ENCODE results near the gene SCAPER. TPM values are rescaled to one million over a fixed set of nuclear protein-coding genes. Genes with fewer than 3 reads are reported as not detected.

The SCAPER gene
- total RNA-seq, 2 experiments from 2014 or later, result 31.4 to 32.7 TPM

GRCh38 chr15:76582550-76582949 lies 322.6 kb downstream of the SCAPER start:
- TF ChIP-seq, protein P1, sequence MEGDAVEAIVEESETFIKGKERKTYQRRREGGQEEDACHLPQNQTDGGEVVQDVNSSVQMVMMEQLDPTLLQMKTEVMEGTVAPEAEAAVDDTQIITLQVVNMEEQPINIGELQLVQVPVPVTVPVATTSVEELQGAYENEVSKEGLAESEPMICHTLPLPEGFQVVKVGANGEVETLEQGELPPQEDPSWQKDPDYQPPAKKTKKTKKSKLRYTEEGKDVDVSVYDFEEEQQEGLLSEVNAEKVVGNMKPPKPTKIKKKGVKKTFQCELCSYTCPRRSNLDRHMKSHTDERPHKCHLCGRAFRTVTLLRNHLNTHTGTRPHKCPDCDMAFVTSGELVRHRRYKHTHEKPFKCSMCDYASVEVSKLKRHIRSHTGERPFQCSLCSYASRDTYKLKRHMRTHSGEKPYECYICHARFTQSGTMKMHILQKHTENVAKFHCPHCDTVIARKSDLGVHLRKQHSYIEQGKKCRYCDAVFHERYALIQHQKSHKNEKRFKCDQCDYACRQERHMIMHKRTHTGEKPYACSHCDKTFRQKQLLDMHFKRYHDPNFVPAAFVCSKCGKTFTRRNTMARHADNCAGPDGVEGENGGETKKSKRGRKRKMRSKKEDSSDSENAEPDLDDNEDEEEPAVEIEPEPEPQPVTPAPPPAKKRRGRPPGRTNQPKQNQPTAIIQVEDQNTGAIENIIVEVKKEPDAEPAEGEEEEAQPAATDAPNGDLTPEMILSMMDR (IDR thresholded peaks at IDR 0.05), result no peak
- DNase-seq (no peak), ATAC-seq (no peak)
- ChIA-PET CTCF (no interaction called here), POLR2A (no interaction called here)
- Mint-ChIP-seq H3K27me3 (no peaks in the 10 kb centered on the region), H3K9me3 (peaks cover 13% of the 10 kb centered on the region), H3K36me3 (ENCODE audit: low read depth) (peaks cover 19% of the 10 kb centered on the region), H3K4me3 (no peak overlapping the region), H3K27ac (no peak overlapping the region), H3K4me1 (ENCODE audit: low read depth) (peaks cover 5% of the 10 kb centered on the region)
- intact Hi-C loops (cut with micrococcal nuclease), result no loop called here

DNA sequence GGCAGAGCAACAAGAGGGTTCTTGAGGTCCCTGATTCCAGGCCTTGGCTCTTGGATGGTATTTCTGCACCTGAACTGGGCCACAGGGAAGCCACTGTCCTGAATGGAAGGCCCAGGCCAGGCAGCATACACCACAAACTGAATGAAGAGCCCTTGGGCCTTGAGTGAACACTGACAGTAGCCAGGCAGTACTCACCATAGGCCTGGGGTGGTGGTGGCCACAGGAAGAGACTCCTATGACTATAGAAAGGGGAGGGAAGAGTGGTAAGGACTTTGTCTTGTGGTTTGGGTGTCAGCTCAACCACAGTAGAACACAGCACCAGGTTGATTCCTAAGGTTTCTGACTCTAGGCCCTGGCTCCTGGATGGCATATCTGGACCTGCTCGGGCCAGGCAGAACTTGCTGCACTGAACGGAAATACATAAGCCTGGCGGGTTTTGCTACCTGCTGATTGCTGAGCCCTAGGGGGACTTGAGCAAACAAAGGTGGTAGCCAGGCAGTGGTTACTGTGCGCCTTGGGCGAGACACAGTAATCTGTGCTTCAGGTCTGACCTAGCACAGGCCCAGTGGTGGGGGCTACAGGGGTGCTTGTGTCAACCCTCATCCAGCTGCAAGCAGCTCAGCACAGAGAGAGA lies 327.1 kb downstream of the SCAPER start:
- Mint-ChIP-seq H3K36me3 (ENCODE audit: low read depth) (peaks cover 20% of the 10 kb centered on the region), H3K4me1 (ENCODE audit: low read depth) (peaks cover 27% of the 10 kb centered on the region), H3K27me3 (no peaks in the 10 kb centered on the region), H3K9me3 (peaks cover 5% of the 10 kb centered on the region), H3K4me3 (no peak overlapping the region), H3K27ac (no peak overlapping the region)
- POLR2A ChIA-PET, result no interaction called here
- TF ChIP-seq, protein P1 (IDR thresholded peaks at IDR 0.05), result no peak
- intact Hi-C loops (cut with micrococcal nuclease), result no loop called here
- ATAC-seq, result no peak
- CTCF ChIA-PET, result no interaction called here
- no peak for DNase-seq

- H3K27ac Mint-ChIP-seq, result no peak overlapping the region
- DNase-seq (no peak), ATAC-seq (no peak)
- no peaks in the 10 kb centered on the region for H3K27me3 Mint-ChIP-seq
- H3K9me3 Mint-ChIP-seq, result no peaks in the 10 kb centered on the region
- TF ChIP-seq, protein P1 (IDR thresholded peaks at IDR 0.05), result no peak
- POLR2A ChIA-PET, result no interaction called here
- H3K4me3 Mint-ChIP-seq, result no peak overlapping the region
- peaks cover 27% of the 10 kb centered on the region for H3K4me1 Mint-ChIP-seq (ENCODE audit: low read depth)
- CTCF ChIA-PET, result no interaction called here
- peaks cover 17% of the 10 kb centered on the region for H3K36me3 Mint-ChIP-seq (ENCODE audit: low read depth)
- intact Hi-C loops (cut with micrococcal nuclease), result no loop called here
Observed at GRCh38 chr15:76576523-76577279, 328.4 kb downstream of the SCAPER start.

DNA sequence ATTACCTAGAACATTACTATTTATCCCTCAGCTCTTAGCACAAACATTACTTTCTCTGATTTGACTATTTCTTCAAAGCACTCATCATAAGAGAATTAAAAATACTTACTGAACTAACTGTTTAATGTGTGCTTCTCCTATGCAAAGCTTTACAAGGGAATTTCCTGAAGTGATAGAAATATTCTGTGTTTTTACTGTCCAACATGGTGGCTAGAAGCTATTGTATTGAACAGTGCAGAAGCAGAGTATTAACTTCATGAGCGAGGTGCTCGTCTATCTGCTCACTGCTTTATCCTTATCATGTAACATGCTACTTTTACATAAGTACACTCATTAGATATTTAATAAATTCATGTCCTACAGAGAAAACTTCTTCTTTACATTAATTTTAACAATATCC lies 329.5 kb downstream of the SCAPER start:
- Mint-ChIP-seq H3K9me3 (no peaks in the 10 kb centered on the region), H3K27ac (no peak overlapping the region), H3K36me3 (ENCODE audit: low read depth) (peaks cover 20% of the 10 kb centered on the region), H3K4me3 (no peak overlapping the region), H3K4me1 (ENCODE audit: low read depth) (peaks cover 27% of the 10 kb centered on the region), H3K27me3 (no peaks in the 10 kb centered on the region)
- DNase-seq (no peak), ATAC-seq (no peak)
- TF ChIP-seq, protein P1 (IDR thresholded peaks at IDR 0.05), result no peak
- CTCF ChIA-PET, result no interaction called here
- POLR2A ChIA-PET, result interaction anchor here (0.8 kb wide), 1 partner anchor 146 kb away, joined by 3 read pairs; no protein-coding TSS in a partner anchor
- intact Hi-C loops (cut with micrococcal nuclease), result no loop called here

GRCh38 chr15:76575274-76575673 lies 329.9 kb downstream of the SCAPER start:
- ATAC-seq, result no peak
- TF ChIP-seq, protein P1 (IDR thresholded peaks at IDR 0.05), result no peak
- ChIA-PET POLR2A (interaction anchor here (0.8 kb wide), 1 partner anchor 145 kb away, joined by 3 read pairs; no protein-coding TSS in a partner anchor), CTCF (no interaction called here)
- Mint-ChIP-seq H3K9me3 (no peaks in the 10 kb centered on the region), H3K27me3 (no peaks in the 10 kb centered on the region), H3K36me3 (ENCODE audit: low read depth) (peaks cover 23% of the 10 kb centered on the region), H3K4me1 (ENCODE audit: low read depth) (peaks cover 27% of the 10 kb centered on the region), H3K4me3 (no peak overlapping the region), H3K27ac (no peak overlapping the region)
- intact Hi-C loops (cut with micrococcal nuclease), result no loop called here
- DNase-seq, result no peak
